ENCODE results near the gene HNRNPA2B1.
"Not testable (repeated sequence)": the region's sequence is repeated elsewhere in the genome, so short reads cannot be mapped to it uniquely, and the experiment has no call there.

The HNRNPA2B1 gene

DNA sequence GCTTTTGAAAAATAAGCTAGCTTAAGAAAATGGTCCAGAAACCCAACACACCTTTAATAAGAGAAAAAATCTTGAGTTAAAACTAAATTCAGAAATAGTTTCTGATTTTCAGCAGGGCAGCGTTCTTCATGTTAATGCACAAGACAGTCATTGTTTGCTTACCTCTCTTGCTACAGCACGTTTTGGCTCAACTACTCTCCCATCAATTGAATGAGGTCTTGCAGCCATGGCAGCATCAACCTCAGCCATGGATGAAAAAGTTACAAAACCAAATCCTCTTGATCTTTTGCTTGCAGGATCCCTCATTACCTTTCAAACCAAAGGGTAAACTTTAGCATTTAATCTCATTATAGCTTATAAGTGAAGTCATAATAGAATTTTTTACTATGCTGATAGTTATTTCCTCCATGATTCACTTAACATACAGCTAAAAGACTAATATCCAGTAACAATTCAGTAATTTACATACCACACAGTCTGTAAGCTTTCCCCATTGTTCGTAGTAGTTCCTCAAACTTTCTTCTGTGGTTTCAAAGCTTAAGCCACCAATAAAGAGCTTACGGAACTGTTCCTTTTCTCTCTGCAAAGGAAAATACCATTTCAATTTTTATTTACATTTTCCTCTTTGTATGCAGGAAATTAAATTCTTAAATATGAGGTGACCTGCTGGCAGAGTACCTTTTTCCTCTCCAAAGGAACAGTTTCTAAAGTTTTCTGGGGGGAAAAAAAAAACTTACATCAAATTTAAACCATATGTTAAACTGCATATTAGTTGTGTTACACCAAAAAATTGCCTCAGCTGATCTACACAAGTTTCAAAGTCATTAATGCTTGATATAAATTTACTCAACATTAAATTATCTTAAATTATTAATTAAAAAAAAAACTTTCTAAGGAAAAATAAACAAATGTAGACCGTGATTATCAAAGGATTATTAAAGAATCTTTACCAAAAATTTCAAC is 3.1 kb downstream of the HNRNPA2B1 start:
- no peak for DNase-seq

DNA sequence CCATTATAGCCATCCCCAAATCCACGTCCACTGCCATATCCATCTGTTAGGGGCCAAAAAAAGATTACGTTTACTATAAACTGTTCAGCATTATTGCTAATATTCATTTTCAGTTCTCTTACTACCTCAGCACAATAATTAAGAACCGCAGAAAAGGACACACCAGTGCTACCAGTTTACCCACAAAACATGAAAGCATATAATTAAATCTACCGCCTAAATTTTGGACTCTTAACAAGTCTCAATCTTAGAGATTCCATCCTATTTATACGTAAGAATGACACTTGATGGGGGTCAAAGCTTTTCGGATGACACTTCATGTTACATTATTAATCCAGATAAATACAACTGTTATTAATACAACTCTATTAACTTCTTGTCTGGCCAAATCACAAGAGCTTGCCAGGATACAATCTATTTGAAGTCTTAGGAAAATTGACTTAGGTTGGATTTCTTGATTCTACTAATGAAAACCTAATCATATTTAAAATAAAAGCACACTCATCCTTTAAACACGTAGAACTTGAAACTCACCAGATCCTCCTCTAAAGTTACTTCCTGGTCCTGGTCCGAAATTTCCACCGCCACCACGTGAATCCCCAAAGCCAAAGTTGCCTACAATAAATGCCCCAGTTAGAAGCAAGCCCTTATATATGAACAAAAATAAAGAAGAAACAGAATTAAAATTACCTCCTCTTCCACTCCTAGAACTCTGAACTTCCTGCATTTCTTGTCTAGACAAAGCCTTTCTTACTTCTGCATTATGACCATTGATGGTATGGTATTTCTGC is 4.5 kb downstream of the HNRNPA2B1 start:
- no peak for DNase-seq

DNA sequence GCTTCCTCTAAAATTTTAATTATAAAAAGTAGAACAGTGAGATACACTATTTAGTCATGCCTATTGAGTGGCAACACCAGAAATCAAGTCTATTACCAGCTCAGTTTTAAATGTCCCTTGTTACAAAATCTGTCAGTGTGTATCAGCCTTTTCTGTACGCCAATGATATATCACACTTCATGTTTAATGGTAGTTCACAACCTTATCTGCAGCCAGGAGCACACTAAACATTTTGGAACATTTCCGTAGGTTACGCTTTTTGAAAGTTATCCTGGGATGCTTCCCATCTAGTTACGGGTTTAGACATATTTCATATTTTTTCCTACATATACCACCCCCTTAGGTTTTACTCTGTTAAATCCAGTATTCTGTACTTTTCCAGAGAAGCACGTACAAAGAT is 5.4 kb downstream of the HNRNPA2B1 start:
- DNase-seq: no peak

DNA sequence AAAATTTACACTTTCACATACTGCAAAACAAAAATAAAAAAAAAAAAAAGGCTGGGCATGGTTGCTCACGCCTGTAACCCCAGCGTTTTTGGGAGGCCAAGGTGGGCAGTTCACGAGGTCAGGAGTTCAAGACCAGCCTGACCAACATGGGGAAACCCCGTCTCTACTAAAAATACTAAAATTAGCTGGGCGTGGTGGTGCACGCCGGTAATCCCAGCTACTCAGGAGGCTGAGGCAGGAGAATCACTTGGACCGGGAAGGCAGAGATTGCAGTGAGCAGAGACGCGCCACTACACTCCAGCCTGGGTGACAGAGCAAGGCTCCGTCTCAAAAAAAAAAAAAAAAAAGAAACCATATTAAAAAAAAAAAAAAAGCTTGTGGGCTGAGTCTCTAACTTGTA is 5.8 kb downstream of the HNRNPA2B1 start:
- not testable (repeated sequence) for DNase-seq

DNA sequence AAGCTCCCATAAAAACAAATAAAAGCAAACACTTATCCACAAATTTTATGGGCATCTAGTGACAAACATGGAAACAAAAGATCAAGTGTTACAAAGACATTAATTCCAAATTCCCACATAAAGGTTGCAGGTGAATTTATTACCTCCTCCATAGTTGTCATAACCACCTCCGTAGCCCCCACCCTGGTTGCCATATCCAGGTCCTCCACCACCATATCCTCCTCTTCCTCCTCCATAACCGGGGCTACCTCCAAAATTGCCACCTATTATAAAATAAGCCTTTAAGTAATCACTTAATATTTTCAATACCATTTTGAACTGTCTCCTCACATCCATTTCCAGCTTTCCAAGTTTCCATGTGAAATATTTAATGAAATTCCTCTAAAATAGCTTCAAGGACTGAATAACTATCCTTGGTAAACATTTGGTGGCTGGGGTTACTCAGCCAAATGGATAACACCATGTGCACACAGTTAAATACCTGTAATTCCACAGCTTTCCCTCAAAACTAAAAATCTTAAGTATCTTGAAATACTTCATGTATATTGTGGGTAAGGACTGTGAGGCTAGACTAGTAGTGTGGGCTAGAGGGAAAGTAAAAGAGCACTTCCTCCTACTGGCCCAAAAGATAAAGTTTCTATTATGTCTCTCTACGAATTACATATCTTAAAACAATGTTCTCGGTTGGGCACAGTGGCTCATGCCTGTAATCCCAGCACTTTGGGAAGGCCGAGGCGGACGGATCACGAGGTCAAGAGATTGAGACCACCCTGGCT is 6.9 kb downstream of the HNRNPA2B1 start:
- no peak for DNase-seq

DNA sequence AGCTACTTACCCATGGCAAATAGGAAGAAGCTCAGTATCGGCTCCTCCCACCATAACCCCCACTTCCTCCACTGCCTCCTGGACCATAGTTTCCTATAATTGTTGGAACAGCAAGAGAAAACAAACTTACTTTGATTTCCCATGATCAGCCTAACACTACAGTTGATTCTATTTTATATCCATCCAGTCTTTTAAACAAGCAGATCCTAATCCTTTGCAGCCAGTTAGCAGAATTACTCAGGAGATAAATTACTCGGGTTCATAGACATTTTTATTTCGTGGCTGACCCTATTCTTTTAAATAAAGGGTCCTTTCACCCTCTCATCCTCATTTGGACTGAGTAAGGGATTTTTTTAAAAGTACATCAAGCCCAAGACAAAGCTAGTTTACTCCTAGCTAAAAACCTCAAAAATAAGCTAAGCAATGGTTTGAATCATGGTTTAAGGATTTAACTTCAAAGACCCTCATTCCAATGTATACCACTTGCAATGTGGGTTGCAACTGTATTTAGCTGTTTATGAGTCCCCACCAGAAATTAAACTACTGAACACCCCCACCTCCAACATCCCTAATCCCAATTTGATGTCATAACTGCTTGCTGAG is 8.0 kb downstream of the HNRNPA2B1 start:
- no peak for DNase-seq

DNA sequence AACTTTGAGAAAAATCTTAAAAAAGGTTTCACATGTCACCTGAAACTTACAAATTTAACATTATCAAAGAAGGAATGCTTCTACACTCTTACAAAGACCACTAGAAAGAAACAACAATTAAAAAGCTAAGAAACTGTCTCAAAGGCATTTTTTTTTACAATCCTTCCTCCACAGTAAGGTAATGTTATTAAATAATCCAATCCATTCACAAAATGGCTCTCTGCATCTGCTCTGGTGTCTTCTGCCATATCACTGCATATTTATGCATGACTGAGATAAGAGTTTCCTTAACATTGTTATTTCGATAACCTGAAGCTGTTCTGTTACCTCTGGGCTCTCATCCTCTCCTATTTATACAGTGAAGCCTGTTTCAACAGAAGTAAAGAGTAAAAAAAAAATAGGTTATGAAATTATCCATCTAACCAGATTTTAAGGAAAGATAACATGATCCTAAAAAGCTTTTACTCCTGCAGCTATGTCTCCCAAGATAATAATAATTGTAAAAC is 8.5 kb downstream of the HNRNPA2B1 start:
- DNase-seq: no peak

DNA sequence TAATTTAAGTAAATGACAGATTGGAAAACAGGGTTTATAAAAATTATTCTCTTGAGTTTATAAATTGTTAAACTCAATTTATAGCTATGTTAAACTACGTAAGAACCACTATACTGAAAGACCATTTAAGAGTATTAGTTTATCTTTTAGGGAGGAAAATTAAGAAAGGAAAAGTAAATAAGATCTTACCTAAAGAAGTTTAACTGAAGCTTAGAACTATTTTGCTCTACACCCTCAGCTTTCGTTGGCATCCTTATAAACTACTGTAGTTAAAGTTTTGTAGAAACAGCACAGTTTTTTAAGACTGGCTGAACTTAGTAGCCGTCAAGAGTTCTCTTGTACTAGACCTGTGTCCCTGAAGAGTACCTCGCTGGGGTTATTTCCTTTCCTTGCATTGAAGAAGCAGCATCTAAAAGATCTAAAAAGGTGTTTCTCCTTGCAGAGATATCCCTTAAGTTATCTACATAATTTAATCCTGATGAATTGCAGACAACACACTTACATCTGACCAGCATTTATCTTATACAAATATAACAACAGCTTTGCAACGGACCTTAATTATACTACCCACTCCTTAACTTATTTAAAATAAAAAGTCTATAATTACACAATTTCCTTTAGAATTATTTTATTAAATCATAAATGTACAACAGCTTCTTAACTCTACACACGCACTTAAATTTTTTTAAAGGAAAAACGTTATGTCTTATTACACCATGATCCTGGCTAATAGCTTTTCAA is 9.1 kb downstream of the HNRNPA2B1 start:
- DNase-seq: no peak

DNA sequence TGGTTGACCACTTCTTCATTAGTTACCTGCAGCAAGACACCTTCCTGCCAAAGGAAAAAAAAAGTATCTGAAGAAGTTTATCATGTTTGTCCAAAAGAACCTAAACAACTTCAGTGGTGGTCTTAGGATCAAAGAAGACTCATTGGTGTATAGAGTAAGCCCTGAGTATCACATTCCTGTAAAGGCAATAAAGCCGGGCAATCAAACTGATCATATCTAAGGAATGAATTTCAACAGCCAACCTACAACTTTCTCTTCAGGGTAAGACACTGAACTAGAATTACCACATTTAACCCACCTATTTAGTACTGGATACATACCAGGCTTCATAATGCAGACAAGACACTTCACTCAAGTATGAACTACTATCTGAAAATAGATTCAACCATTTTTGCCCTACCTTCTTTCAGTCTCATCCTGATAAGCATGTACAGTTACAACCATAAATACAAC is 10.1 kb downstream of the HNRNPA2B1 start:
- DNase-seq: no peak

DNA sequence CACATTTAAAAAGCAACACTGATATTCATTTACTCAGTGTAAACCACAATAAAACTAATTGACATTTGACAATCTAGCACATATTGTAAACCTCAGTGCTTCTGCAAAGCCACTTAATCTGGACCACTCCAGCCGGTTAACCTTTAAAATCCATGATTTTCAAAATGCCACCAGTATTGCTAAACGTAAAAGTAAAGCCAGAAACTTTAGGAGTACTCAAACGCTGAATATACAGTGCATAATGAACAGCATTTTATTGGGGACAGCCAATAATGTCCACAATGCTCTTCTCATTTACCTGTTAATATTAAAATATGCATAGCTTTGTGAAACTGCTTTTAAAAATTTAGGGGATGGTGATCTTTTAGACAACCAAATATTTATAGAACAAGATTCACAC is 10.8 kb downstream of the HNRNPA2B1 start:
- no peak for DNase-seq

DNA sequence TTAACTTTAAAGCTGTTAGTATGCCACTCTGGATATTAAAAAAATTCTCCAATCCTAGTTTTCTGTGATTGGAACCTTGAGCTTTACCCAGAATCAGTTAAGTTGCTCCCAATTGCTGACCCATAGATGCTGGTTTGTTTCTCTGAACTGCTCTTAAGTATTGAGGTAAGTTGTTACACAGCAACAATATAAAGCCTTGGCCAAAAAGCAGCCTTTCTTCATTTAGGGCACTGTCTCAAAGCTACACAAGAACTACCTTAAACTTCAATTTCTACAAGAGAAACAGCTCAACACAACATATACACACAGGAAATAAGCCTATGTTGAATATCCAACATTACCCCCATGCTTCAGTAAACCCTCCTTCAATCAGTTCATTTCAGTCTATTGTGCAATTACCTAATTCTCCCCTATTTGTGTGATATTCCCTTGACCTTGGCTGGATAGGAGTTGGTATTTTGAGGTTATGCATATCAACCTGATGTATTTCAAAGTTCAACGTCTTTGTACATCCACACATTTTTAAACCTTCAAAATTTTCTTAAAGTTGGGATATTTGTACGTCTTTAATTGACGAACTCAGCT is 11.5 kb downstream of the HNRNPA2B1 start:
- no peak for DNase-seq

DNA sequence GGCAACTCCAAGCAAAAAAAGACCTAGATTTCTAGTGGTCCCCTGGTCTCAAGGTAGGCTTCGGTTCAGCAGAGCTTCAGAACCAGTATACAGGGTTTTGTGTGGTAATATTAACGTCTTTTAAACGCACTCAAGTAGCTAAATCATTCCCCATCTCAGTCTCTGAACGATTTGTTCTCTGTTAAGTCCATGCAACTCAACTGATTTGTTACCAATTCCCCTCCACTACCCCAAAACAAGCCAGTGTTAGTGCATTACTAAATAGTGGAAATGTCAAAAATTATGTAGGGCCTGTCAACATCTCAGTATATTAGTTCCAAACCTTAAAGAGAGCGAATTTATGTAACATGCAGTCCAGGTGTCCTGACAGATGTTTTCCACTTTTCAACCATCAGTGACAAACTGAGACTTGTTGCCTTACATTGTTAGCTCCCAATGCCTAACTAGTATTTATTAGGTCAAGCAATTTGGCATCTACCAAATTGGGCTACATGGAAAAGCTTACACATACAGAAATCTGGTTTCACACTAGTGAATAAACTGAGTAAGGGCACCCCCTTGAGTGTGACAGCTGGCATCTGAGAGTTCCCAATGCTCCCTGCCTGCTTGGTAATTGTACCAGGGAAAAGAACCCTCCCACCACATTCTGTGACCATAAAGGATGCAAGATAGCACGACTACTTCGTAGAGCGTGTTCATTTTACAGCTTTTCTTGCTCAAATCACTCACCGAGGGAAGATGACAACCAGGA is 12.2 kb downstream of the HNRNPA2B1 start:
- no peak for DNase-seq

DNA sequence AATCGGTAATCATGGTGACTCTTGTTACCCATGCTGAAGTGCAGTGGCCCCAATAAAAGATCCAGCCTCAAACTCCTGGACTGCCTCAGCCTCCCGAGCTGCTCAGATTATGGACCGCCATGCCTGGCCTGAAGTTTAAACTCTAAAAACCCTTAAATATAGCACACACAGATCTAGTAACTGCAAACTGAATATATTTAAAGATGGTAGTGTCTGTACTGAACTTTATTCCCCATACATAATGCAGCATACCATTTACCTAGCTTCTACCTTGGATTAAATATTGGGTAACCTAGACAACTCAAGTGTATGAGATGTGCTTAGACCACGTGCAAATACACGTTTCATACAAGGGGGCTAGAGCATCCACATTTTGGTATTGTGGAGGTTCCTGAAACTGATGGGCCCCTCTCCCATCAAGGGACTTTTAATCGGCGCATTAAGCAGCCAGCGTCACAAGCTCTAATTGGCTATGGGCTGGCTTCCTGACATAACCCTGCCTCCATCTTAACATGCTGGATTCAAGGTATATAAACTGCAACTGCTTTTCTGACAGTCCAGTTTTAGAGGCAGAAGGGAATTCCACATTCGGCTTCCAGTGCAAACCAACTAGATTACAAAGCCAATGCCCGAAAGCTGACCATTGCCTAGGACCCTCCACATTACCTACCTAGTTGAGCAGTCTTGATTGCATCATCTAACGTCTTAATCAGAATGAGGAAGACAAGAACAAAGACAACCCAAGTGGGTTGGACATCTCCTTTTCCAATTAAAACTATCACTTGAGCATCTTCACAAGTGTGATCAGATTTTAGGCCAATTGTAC is 13.0 kb downstream of the HNRNPA2B1 start:
- DNase-seq: no peak

DNA sequence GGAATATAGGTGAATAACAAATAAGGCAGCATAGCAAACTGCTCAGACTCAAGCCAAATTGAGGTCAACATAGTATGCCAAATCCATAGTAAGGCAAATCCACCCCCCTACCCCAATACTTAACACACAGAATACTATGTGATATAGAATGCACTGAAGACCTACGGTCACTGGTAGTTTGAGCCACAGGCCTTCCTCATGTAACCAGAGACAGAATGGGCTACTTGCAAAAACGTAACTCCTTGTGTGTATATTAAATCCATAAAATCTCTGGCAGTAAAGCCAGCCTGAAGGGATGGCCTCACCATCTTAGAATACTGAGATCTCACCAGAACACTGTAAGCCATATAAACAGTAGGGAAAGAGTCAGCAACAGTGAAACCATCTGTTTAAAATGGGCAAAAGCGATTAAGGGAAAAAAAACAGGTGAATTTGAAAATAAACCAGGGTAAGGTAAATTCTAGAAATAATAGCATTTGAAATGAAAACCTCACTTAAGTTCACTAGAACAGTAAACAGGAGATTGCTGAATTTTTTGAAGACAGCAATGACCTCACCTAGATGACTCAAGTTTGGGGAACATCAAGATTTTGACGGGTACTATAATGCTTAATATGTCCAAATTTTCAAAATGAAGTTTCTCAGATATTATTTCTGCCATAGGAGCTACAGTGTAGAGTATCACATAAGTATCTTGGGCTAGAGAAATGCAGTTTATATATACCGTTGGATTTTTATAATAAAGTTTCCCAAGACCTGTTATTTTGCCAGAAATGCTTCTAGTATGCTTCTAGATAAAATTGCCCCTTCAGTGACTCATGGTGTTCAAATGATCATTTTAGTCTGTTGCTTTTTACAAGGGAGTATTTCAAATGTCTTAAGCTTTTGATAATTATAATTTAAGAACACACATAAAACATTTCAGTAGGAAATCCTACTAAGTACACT is 13.9 kb downstream of the HNRNPA2B1 start:
- no peak for DNase-seq

DNA sequence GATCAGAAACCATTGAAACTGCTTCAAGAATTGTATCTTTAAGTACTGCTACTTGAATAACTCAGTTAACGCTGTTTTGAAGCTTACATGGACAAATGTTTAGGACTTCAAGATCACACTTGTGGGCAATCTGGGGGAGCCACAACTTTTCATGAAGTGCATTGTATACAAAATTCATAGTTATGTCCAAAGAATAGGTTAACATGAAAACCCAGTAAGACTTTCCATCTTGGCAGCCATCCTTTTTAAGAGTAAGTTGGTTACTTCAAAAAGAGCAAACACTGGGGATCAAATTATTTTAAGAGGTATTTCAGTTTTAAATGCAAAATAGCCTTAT is 14.7 kb downstream of the HNRNPA2B1 start:
- no peak for DNase-seq

DNA sequence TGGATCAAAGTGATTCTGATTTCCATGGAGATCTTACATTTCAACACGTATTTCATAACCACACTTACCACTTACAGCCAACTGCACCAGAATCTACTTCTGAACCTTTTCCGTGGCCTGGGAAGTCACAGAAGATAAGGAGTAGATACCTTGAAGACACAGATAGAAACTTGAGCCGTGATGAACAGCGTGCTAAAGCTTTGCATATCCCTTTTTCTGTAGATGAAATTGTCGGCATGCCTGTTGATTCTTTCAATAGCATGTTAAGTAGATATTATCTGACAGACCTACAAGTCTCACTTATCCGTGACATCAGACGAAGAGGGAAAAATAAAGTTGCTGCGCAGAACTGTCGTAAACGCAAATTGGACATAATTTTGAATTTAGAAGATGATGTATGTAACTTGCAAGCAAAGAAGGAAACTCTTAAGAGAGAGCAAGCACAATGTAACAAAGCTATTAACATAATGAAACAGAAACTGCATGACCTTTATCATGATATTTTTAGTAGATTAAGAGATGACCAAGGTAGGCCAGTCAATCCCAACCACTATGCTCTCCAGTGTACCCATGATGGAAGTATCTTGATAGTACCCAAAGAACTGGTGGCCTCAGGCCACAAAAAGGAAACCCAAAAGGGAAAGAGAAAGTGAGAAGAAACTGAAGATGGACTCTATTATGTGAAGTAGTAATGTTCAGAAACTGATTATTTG is 15.3 kb downstream of the HNRNPA2B1 start:
- DNase-seq: no peak

DNA sequence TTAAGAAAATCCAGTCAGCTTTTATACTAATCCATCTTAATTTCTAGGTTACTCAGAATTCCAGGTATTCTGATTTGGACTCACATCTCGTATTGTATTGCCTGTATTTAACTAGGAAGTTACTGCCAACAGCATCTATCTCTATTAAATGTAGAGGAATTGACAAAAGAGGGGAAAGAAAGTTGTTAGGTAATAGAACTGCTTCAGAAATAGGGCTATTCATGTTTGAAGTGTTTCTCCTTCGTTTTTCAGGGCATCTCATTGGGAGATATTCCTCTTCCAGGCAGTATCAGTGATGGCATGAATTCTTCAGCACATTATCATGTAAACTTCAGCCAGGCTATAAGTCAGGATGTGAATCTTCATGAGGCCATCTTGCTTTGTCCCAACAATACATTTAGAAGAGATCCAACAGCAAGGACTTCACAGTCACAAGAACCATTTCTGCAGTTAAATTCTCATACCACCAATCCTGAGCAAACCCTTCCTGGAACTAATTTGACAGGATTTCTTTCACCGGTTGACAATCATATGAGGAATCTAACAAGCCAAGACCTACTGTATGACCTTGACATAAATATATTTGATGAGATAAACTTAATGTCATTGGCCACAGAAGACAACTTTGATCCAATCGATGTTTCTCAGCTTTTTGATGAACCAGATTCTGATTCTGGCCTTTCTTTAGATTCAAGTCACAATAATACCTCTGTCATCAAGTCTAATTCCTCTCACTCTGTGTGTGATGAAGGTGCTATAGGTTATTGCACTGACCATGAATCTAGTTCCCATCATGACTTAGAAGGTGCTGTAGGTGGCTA is 16.1 kb downstream of the HNRNPA2B1 start:
- DNase-seq: not testable (repeated sequence)

Measured in activated CD8-positive, alpha-beta memory T cell treated with anti-CD3 and anti-CD28 coated beads, Interleukin-2, amount 50 U/mL, for 4 hours (primary cell).